ENCODE measurements around the gene MRPL11.

GRCh38 chr11:66468691-66469090 is 30.0 kb upstream of the MRPL11 start:
- TF ChIP-seq CTCF (IDR thresholded peaks at IDR 0.05; ENCODE audit: insufficient read depth, low read length, poor library complexity, severe bottlenecking) (no peak), EZH2phosphoT487 (conservative IDR thresholded peaks at IDR 0.05; ENCODE audit: low read length) (no peak)

Measured in SU-DHL-6 (cell line).